Activated CD8-positive, alpha-beta memory T cell treated with anti-CD3 and anti-CD28 coated beads, Interleukin-2, amount 50 U/mL, for 24 hours (primary cell): ENCODE data around the gene DCHS2.

Experiments
- DNase-seq: peaks from one replicate; pipeline ENCODE4 v3.0.0-alpha.2; 2020; ENCODE audit errors: extremely low read depth

DCHS2 gene

DNA sequence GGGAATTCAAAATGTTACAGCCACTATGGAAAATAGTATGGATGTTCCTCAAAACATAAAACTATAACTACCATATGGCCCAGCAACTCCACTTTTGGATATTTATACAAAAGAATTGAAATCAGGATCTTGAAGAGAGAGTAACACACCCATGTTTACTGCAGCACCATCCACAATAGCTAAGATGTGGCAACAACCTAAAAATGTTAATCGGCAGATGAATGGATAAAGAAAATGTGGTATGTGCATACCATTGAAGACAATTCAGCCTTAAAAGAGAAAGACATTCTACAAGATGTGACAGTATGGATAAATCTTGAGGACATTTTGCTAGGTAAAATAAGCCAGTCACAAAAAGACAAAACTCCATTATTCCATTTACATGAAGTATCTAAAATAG lies 171.9 kb downstream of the DCHS2 start:
- DNase-seq = no peak

DNA sequence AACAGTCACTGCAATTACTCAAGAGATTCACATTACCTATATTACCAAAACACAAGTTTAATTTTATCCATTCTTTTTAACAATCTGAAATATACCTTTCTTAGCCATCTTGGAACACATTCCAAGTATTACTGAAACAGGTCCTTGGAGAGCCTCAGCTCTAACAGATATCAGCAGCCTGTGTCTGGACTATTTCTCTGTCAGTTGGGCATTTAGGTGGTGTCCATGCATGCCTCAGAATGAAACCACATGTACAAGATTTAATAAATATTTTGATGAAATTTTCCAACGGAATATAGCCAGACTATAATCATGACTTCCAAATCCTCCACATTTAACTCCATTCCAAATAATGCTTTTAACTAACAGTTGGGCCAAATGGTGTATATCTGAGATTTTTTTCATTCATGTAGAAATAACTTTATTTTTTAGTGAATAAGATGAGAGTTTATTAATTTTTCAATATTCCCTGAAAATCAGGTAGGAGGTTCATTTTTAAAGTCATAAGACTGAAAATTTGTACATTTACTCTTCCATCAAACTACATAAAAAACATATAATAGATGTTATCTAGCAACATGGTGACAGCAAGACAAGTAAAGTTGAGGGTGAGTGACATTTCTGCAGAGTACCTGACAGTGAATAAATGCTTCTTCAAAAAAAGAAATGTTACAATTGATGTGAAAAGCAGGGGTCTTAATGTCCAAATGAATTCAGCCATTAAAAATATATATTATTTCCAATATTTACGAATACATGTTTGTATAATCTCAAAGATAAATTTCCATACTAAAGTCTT lies 174.2 kb downstream of the DCHS2 start:
- no peak for DNase-seq

DNA sequence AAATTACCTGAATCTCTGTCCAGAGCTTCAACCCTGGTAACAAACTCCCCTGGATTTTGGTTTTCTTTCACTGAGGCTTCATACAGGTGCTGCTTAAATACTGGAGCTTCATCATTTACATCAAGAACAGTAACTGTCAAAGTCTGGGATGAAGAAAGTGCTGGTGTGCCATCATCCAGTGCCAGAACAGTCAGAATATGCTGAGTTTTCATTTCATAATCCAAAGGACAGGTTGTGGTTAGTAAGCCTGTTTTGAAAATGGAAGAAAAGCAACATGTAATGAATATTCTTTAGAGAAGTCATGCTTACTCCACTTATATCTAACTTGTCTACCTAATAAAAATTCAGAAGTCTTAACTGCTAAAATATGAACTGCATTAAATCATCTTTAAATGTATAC lies 175.9 kb downstream of the DCHS2 start:
- no peak for DNase-seq

DNA sequence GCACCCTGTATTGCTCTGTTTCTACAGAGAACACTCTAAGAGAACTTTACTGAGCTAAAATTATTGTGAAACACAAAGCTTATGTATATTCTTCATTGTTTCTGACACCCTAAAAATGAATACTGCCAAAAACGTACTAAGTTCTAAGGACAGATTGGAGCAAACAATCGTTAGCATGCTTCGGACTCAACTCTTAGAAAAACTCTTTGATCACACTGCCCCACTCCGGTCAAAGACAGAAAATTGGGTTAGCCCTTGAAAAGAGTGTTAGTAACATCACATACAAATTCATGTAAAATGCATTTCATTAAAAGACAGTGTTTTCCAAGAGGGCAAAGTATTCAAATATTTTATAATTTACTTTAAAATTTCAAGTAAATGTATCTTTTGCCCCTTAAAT lies 177.4 kb downstream of the DCHS2 start:
- DNase-seq = no peak

DNA sequence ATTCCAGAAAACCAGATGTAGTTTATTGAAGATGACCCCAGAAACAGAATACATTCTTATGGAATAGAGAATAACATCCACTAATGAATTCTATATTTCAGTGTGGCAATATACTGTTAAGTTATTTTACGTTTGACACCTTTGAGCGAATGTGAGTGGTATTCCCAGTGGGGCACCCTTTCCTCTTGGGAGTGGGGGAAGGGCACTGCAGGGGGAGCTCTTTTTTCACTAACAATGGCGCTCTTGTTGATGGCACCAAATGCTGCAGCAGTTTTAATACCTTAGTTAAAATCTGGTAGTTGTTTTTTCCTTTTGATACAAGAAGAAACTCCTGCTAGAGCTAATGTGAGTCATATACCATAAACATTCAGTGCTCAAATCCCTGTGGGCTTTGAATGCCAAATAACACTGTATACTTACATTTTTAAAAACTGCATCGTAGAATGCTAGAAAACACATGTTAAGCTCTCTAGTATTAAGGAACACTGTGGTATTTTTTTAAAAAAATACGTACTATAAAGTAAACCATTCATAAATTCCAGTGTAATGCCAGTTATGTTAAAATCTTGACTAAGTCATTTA lies 178.5 kb downstream of the DCHS2 start:
- no peak for DNase-seq

DNA sequence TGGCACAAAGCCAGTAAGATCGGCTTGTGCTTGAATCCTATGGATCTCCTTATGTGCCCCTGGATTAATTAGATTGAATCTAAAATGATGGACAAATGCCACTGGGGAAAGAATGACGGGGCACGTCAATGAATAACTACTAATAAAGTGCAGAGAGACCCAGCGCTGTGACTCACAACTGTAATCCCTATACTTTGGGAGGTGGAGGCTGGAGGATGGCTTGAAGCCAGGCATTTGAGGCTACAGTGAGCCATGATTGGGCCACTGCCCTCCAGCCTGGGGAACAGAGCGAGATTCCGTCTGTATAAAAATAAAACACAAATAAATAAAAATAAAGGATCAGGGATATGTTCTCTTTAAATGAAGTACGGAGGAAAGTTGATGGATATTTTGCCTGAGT lies 179.4 kb downstream of the DCHS2 start:
- no peak for DNase-seq

DNA sequence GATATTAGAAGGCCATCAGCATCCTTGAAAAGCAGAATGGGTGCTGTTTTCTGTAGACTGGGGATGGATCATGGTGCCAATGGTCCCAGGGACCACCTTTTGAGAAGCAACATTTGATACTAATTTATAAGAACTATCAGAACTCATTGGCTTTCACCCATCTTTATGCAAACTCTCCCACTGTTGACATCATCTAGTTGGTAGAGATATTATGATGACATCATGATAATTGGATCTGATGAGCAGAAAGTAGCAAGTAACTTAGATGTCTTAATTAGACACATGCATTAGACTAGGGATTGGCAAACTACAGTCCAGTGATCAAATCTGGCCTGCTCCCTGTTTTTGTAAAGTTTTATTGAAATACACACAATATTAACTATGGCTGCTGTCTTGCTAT lies 181.0 kb downstream of the DCHS2 start:
- DNase-seq = no peak

DNA sequence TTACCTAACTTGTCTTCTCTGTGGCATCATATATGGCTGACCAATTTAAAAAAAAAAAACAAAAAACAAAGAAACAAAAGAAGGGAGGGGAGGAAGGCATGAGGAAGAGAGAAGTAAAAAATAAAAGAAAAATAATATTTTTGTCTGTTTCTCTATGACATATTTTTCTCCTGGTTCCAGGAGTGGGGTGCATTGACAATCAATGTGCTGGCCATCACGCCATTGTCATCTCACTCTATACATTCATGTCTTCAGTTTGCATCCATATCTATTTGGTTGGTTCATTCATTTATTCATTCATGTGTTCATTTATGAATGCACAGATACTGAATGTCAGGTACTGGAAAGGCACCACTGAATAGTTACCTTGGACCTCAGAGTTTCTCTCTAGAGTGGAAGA lies 183.4 kb downstream of the DCHS2 start:
- no peak for DNase-seq

DNA sequence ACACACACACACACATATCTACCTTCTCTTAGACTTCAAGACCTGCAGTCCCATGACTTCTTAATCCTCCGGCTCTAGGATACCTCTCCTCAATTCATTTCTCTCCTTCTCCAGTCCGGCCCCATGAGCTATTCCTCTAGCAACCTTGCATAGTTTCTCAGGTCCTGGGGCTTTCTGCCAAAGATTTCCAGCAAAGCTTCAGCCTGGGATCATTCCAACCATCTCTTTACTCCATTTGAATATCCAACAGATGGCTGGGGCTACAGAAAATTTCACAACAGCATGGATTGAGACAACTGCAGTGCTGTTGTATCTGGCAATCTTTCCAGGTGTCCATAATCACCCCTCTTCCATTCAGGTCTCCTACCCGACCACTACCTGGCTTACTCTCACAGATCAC lies 184.1 kb downstream of the DCHS2 start:
- no peak for DNase-seq

DNA sequence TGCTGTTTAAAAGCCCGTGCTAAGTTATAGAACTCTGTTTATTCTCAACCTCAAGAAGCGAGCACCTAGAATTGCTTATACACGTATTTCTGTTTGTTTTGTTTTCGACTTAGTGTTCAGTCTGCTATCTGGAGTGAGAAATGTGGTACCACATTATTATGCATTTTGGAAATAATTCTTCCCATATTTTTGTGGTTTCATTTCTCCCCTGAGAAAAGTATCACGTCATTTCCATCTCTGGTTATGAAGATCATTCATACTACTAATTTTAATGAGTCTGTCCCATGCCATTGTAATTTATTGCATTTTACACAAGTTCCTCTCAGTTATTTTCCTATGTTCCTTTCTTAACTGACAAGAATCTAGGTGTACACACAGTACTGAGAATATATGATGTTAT lies 186.0 kb downstream of the DCHS2 start:
- DNase-seq = no peak

DNA sequence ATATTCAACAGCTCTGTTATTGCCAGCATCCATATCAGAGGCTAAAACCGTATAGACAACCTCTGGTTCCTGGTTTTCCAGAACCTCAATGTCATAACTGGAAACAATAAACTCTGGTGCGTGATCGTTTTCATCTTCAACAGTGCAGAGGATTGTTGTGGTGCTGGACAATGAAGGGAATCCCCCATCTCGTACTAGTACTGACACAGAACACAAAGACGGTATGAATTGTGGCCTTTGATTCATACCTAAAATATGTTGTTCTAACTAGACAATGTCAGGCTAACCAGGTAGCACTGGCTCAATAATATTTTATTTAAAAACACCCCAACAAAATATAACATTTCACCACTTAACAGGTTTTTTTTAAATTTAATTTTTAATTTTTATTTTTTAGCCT lies 186.9 kb downstream of the DCHS2 start:
- DNase-seq = no peak

DNA sequence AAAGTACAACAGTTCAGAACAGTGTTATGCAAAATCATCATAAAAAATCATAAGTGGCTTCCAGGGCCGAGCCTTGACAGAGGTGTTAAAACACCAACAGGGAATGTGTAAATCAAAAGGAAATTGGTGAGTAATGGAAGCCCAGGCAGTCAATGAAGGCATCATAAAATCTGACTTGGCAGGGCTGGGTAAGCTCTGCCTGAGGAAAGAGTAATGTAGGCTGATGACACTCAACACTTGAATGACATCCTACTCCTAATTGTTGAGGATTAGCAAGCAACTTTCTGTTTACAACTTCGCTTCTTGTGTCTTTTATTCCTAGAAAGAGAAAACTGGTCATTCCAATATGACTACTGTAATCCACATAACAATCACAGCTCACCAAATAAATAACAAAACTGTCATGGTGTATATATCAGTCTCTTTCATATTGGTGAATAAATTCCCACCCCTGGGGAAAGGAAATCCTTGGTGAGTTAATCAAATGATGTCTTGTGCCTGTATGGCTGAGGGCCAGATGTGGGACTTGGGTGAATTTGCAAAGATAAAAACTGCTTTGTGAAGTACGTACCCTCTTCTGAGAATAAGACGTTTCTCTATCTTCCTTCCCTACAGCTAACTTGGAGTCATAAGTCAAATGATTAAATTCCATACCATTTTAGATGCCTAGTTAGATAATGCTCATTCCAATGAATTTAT lies 196.8 kb downstream of the DCHS2 start:
- DNase-seq = no peak

DNA sequence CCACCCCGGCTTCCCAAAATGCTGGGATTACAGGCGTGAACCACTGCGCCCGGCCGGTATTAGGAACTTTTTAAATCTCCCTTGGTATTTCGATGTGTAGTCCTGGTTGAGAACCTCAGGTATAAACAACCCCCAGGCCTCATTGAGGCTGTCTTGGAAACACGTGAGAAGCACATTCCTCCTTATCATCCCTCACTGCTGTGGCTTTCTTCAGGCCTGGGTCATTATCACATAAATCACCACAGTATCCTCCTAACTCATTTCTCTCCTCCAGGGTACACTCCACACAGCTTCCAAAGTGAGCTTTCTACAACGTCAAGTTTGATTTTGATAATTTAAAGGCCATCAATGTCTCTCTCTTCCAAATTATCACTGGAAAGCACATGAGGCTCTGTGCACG lies 198.2 kb downstream of the DCHS2 start:
- DNase-seq = no peak

DNA sequence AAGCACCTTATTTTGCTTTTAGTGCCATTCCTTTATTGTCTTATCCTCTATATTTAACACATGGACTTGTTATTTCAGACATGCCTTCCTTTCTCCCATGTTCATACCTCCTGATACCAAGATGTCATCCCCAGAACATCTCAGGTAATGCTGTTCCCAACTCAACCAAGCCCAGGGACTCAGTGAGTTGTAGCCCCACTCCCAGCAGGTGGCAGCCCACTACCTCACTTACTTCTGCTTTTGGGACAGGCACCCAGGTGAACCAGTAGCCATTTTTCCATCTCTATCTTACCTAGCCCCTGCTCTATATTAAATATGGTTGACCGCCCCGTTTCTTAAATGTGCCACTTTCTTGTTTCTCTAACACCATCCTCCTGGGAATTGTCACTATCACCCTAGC lies 199.0 kb downstream of the DCHS2 start:
- DNase-seq = no peak

DNA sequence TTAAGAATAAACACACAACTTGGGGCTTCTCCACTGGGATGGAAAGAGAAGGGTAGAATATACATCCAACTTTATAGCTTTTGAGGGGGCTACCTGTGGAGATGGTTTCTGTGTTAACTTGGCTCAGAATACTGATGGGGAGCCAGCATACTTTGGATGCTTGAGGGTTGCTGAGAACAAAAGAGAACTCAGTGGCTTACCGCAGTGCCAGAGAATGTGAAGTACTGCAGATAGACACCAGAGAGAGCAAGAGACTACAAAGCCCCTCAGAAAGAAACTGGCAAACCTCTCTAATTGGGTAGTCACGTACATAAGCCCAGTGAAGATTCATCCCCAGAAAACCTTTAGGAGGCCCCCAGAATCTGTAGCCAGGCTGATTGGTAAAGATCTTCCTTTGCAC lies 214.4 kb downstream of the DCHS2 start:
- no peak for DNase-seq

DNA sequence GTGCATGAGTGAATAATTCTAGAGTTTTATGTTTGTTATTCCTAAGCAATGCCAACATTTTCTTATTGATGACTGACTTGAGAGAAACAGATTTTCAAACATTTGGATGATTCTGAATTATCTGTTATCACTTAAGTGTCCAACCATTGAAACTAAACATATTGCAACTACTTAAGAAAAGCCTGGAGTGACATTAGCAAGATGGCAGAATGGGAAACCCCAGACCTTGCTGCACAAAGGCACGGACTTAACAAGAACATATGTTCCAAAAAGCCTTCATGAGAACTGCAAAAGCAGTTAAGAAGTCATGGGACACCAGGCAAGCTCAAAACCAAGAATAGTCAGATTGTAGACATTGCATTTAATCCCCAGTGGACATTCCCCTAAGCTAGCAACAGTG lies 215.1 kb downstream of the DCHS2 start:
- DNase-seq = no peak

DNA sequence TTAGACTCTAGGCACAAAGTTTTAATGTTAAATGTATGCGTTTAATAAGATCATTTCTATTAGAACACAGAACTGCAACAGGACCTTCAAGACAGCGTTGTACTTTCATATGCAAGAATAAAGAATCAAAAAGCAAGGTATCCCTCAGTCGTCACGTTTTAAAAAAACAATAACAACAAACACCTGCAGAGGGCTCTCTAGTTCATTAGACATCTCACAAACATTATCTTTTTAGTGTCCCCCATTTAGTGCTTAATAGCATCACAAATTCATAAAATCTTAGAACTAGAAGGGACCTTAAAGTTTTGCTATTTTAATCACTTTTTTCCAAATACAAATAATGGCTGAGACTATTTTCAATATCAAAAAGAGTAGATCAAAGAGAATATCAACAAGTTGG lies 236.6 kb downstream of the DCHS2 start:
- no peak for DNase-seq

DNA sequence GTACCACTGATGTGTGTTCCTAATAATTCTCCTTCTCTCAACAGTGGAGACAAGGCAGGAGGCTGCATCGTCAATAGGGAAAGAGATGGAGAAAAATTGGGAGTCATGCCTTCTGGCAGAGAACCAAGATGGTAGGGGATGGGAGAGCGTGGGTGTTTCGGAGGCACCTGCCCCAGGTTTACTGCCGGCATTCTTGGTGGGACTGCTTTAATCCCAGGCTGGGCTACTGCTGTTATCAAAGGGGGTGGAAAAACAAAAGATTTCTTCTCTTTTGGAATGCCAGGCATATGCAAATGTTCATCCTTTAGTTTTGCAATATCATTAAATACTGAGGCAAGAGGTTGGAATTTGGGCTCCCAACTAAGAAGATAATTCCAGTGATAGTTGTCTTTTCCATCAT lies 257.0 kb downstream of the DCHS2 start:
- no peak for DNase-seq

DNA sequence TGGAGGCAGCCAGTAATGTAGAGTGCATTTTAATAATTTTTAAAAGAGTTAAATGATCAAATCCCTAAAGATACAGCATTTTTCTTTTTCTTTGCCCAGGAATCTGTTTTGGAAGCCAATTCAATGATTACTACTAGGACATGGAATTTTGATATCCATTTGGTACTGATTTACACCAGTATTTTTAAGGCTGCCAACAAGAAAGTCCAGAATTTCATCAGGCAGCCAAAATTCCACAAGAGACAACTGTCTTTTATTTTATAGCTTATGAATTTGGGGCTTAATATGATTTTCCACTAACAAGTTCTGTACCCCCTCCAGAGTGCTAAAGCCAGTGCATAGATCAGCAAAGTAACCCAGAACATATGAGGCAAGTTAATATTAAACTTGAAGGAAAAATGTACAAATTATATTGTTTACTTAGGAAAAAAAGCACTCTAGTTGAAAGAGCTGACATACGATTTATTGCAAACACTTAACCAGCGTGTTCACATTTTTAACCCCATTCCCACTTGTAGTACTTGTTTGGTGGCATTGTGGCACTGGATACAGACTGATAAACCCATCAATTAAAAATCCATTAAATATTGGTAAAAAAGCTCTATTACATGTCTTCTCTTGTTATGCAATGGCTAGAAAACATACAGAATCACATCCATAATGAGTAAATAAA lies 259.7 kb downstream of the DCHS2 start:
- DNase-seq = no peak

DNA sequence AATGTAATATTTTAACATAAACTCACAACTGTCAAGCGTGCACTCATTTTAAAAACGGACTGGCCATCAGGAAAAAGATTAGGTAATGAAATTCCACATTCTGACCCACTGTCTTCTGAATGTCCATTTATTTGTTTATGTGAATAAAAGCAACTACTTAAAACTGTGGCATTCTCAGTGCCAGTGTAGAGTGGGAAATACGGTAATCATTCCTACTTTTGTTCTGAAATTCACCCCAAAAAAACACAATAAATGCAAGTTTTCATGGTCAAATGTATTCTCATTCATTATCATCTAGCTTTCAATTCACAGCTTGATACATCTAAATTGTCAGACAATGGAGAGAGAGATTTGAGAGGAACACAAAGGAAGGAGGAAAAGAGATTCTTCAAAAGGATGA lies 260.9 kb downstream of the DCHS2 start:
- DNase-seq = no peak

DNA sequence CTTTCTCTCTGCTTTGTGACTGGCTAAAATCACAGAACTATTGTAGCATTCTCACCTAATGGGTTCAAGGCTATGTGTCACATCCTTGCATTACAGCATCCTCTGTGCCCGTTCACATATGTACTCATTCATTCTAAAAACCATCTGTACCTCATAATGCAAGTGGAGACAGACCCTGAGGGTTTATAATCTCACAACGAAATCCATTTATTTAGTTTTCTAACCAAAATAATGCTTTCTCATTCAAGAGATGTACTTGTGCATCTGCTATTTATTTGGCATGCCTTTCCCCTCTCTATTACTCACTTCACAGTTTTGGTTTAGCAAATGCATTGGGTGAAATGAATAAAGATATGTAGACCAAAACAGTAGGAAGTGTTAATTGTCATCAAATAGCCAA lies 261.5 kb downstream of the DCHS2 start:
- DNase-seq = no peak

DNA sequence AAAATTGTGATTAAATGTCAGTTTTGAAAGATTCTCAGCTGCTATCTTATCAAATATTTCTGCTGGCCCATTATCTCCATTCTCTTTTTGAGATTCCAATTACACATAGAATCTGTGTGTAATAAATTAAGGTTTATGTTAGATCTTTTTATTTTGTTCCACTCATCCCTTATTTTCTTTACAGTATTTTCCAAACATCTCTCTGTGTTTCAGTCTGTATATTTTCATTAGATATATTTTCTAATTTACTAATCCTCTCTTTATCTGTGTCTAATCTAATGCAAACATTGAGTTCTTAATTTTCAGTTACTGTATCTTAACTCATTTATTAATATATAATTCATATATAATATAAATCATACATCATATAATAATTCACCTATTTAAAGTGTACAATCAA lies 268.7 kb downstream of the DCHS2 start:
- DNase-seq = no peak

DNA sequence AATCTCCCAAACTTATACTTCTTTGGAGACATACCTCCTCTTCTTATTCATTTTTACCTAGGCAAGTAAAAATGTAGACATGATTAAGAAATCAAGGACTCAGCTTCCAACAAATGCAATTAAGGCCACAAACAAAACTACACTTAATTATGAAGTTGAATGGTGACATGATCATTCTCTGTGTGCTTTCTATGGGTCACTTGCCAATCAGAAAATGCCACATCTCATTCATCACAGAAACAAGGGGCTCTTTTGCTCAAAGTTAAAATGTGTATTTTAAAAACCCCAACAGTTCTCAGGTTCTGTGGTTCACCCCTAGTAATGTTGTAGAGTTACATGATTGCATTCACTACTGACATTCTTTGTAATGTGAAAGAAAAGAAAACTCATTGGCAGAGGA lies 273.5 kb downstream of the DCHS2 start:
- DNase-seq = no peak
